NB4 (cell line): ENCODE data around the gene KCNN2.

ENCODE experiments used
- DNase-seq: peaks from one replicate; pipeline ENCODE4 v3.0.0; 2010; ENCODE audit warnings: low read depth
- H3K4me3 ChIP-seq: one replicate; pipeline ENCODE4 v1.5.1; 2011; ENCODE audit warnings: mild to moderate bottlenecking, low read depth, low read length, moderate library complexity
- CTCF ChIP-seq: IDR thresholded peaks from one replicate; pipeline ENCODE4 v1.5.1; 2012; ENCODE audit warnings: low read depth, low read length
- MAX ChIP-seq: IDR thresholded peaks from 2 replicates; pipeline ENCODE4 v1.6.1; 2011; ENCODE audit warnings: low read depth, low read length
- MYC ChIP-seq: IDR thresholded peaks from 2 replicates; pipeline ENCODE4 v1.6.1; 2011; ENCODE audit warnings: low read depth, low read length
- POLR2A ChIP-seq: IDR thresholded peaks from 2 replicates; pipeline ENCODE4 v1.6.1; 2011; ENCODE audit warnings: mild to moderate bottlenecking; ENCODE audit not compliant: insufficient read length; ENCODE audit errors: extremely low read depth

KCNN2 gene

GRCh38 chr5:114367029-114367428 is 5.2 kb downstream of the KCNN2 start:
- H3K4me3 ChIP-seq: no peak overlapping the region
- no peak for TF ChIP-seq POLR2A
- no peak for TF ChIP-seq MAX
- TF ChIP-seq MYC: no peak
- TF ChIP-seq CTCF: no peak
- DNase-seq: peak; percentile 15

GRCh38 chr5:114369680-114370417 is 8.0 kb downstream of the KCNN2 start:
- no peak for TF ChIP-seq MAX
- TF ChIP-seq CTCF: no peak
- no peak for TF ChIP-seq POLR2A
- no peak for TF ChIP-seq MYC
- no peak for DNase-seq
- H3K4me3 ChIP-seq: no peak overlapping the region

GRCh38 chr5:114377050-114377844 is 15.4 kb downstream of the KCNN2 start:
- no peak for TF ChIP-seq MYC
- no peak for TF ChIP-seq CTCF
- no peak for TF ChIP-seq POLR2A
- no peak for TF ChIP-seq MAX
- no peak overlapping the region for H3K4me3 ChIP-seq
- DNase-seq: no peak

- H3K4me3 ChIP-seq: no peak overlapping the region
- TF ChIP-seq MYC (no peak), POLR2A (no peak), MAX (no peak), CTCF (no peak)
- DNase-seq: no peak
These were observed 16.1 kb downstream of the KCNN2 start for GRCh38 chr5:114377946-114378345.

- H3K4me3 ChIP-seq: no peak overlapping the region
- DNase-seq: no peak
- TF ChIP-seq MYC (no peak), POLR2A (no peak), CTCF (no peak), MAX (no peak)
These were observed 18.9 kb downstream of the KCNN2 start for GRCh38 chr5:114380721-114381120.
